GM23338 (cell line): ENCODE results near the gene SZRD1.

Source experiments
- CTCF ChIP-seq, 2 experiments: fragments of 200-600 bp in 1 of 2; sonication (generic) in 1 of 2; conservative IDR thresholded peaks; 2 replicates each; pipeline versions ENCODE4 v1.5.1 to v1.6.1; 2016 to 2017; ENCODE audit warnings: antibody characterized with exemption in 2 of 2, low read depth in 2 of 2, mild to moderate bottlenecking in 2 of 2, moderate library complexity in 1 of 2
- EZH2 ChIP-seq: fragments of 200-600 bp; sonication (generic); IDR thresholded peaks from one replicate; pipeline ENCODE4 v1.8.0; 2017; ENCODE audit warnings: antibody characterized with exemption, mild to moderate bottlenecking, low read depth; ENCODE audit not compliant: unreplicated experiment
- EZH2phosphoT487 ChIP-seq: fragments of 200-600 bp; sonication (generic); IDR thresholded peaks from one replicate; pipeline ENCODE4 v1.8.1; 2018; ENCODE audit warnings: antibody characterized with exemption; ENCODE audit not compliant: unreplicated experiment
- JUNB ChIP-seq: IDR thresholded peaks from one replicate; pipeline ENCODE4 v1.6.1; 2016; ENCODE audit warnings: antibody characterized with exemption; ENCODE audit not compliant: unreplicated experiment
- POLR2AphosphoS5 ChIP-seq: IDR thresholded peaks from 2 replicates; pipeline ENCODE4 v1.6.1; 2016; ENCODE audit warnings: antibody characterized with exemption, low read depth
- REST ChIP-seq: IDR thresholded peaks from one replicate; pipeline ENCODE4 v1.6.1; 2018; ENCODE audit warnings: antibody characterized with exemption; ENCODE audit not compliant: unreplicated experiment
- TF ChIP-seq, protein P1 (sequence below): IDR thresholded peaks from 2 replicates; pipeline ENCODE4 v1.6.1; 2016; ENCODE audit warnings: antibody characterized with exemption

DNA sequence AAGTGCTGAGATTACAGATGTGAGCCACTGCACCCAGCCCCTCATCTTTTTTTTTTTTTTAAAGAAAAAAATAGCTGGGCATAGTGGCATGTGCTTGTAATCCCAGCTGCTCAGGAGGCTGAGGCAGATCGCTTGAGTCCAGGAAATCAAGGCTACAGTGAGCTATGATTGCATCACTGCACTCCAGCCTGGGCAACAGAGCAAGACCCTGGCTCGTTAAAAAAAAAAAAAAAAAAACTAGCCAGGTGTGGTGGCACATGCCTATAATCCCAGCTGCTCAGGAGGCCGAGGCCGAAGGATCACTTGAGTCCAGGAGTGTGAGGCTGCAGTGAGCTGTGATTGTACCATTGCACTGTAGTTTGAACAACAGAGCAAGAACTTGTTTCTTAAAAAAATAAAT is 13.8 kb downstream of the SZRD1 start:
- no peak for TF ChIP-seq CTCF (conservative IDR thresholded peaks at IDR 0.05; ENCODE audit: low read depth in 2 of 2)
- TF ChIP-seq EZH2: no peak
- no peak for TF ChIP-seq POLR2AphosphoS5
- no peak for TF ChIP-seq EZH2phosphoT487
- no peak for TF ChIP-seq REST
- no peak for TF ChIP-seq JUNB
- TF ChIP-seq, protein P1, sequence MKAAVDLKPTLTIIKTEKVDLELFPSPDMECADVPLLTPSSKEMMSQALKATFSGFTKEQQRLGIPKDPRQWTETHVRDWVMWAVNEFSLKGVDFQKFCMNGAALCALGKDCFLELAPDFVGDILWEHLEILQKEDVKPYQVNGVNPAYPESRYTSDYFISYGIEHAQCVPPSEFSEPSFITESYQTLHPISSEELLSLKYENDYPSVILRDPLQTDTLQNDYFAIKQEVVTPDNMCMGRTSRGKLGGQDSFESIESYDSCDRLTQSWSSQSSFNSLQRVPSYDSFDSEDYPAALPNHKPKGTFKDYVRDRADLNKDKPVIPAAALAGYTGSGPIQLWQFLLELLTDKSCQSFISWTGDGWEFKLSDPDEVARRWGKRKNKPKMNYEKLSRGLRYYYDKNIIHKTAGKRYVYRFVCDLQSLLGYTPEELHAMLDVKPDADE: no peak
